SK-N-SH treated with all-trans-retinoic acid at 6 μM for 48 hours (cell line): ENCODE results near the gene SLC2A11.

Experiments
- ARNTL ChIP-seq: fragments of 450-650 bp; formaldehyde crosslinking; IDR thresholded peaks from 2 replicates; pipeline ENCODE4 v1.5.0; 2020; ENCODE audit warnings: low read depth, mild to moderate bottlenecking, moderate library complexity, borderline replicate concordance
- ESRRG ChIP-seq: fragments of 250-450 bp; sonication (Bioruptor Pico); IDR thresholded peaks from 2 replicates; pipeline ENCODE4 v1.6.1; 2021; ENCODE audit warnings: mild to moderate bottlenecking
- GLIS3 ChIP-seq: fragments of 250-450 bp; sonication (Bioruptor Pico); IDR thresholded peaks from 2 replicates; pipeline ENCODE4 v1.5.0; 2020; ENCODE audit warnings: mild to moderate bottlenecking, moderate library complexity
- RARB ChIP-seq: fragments of 250-450 bp; sonication (Bioruptor Pico); IDR thresholded peaks from 2 replicates; pipeline ENCODE4 v1.8.0; 2021; ENCODE audit warnings: mild to moderate bottlenecking, moderate library complexity
- SNAI2 ChIP-seq: fragments of 250-450 bp; sonication (Bioruptor Pico); IDR thresholded peaks from 2 replicates; pipeline ENCODE4 v1.5.0; 2020; ENCODE audit warnings: mild to moderate bottlenecking, moderate library complexity
- TOX ChIP-seq: fragments of 250-450 bp; sonication (Bioruptor Pico); IDR thresholded peaks from 2 replicates; pipeline ENCODE4 v1.8.0; 2021; ENCODE audit warnings: mild to moderate bottlenecking, moderate library complexity, borderline replicate concordance
- TSHZ2 ChIP-seq: fragments of 250-450 bp; sonication (Bioruptor Pico); IDR thresholded peaks from 2 replicates; pipeline ENCODE4 v1.5.0; 2020; ENCODE audit warnings: mild to moderate bottlenecking, moderate library complexity
- ZFP3 ChIP-seq: fragments of 250-450 bp; sonication (Bioruptor Pico); IDR thresholded peaks from 2 replicates; pipeline ENCODE4 v1.5.0; 2020; ENCODE audit warnings: mild to moderate bottlenecking, moderate library complexity
- ZFP30 ChIP-seq: fragments of 450-650 bp; formaldehyde crosslinking; IDR thresholded peaks from 2 replicates; pipeline ENCODE4 v1.5.0; 2022; ENCODE audit warnings: mild to moderate bottlenecking, moderate library complexity
- ZNF70 ChIP-seq: fragments of 450-650 bp; formaldehyde crosslinking; IDR thresholded peaks from 2 replicates; pipeline ENCODE4 v1.5.0; 2020; ENCODE audit warnings: mild to moderate bottlenecking, moderate library complexity
- ZNF8 ChIP-seq: fragments of 450-650 bp; formaldehyde crosslinking; IDR thresholded peaks from 2 replicates; pipeline ENCODE4 v1.5.0; 2020; ENCODE audit warnings: mild to moderate bottlenecking, moderate library complexity
- TF ChIP-seq, protein P1 (sequence below): fragments of 250-450 bp; sonication (Bioruptor Pico); IDR thresholded peaks from 2 replicates; pipeline ENCODE4 v1.8.0; 2020; ENCODE audit warnings: mild to moderate bottlenecking, moderate library complexity, borderline replicate concordance
- TF ChIP-seq, protein P2 (sequence below): fragments of 250-450 bp; sonication (Bioruptor Pico); IDR thresholded peaks from 2 replicates; pipeline ENCODE4 v1.5.1; 2020; ENCODE audit warnings: low read depth, mild to moderate bottlenecking, moderate library complexity

DNA sequence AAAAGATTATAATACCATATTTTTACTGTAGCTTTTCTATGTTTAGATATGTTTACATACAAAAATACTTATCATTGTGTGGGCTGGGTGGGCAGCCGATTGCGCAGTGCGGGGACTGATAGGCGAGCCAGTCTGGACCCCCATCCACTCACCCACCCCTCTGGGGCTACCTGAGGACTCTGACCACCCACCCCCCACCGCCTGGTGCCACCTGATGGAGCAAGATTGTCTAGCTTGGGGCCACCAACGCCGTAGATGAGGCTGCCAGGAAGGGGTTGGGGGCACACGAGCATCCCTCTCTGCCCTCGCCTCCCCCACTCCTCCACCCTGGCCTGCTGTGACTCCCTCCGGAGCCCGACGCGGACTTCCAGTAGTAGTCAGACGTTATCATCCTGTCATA lies 68.9 kb downstream of the SLC2A11 start:
- TF ChIP-seq ZFP30 (CRISPR knock-in tag) (no peak), ESRRG (CRISPR knock-in tag) (no peak), GLIS3 (CRISPR knock-in tag) (no peak), RARB (no peak), TOX (CRISPR knock-in tag) (no peak), ARNTL (CRISPR knock-in tag) (no peak), ZFP3 (no peak), ZNF70 (CRISPR knock-in tag) (no peak), TSHZ2 (no peak), SNAI2 (CRISPR knock-in tag) (no peak), ZNF8 (no peak)
- TF ChIP-seq, protein P1, sequence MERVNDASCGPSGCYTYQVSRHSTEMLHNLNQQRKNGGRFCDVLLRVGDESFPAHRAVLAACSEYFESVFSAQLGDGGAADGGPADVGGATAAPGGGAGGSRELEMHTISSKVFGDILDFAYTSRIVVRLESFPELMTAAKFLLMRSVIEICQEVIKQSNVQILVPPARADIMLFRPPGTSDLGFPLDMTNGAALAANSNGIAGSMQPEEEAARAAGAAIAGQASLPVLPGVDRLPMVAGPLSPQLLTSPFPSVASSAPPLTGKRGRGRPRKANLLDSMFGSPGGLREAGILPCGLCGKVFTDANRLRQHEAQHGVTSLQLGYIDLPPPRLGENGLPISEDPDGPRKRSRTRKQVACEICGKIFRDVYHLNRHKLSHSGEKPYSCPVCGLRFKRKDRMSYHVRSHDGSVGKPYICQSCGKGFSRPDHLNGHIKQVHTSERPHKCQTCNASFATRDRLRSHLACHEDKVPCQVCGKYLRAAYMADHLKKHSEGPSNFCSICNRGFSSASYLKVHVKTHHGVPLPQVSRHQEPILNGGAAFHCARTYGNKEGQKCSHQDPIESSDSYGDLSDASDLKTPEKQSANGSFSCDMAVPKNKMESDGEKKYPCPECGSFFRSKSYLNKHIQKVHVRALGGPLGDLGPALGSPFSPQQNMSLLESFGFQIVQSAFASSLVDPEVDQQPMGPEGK (CRISPR knock-in tag), result no peak
- TF ChIP-seq, protein P2, sequence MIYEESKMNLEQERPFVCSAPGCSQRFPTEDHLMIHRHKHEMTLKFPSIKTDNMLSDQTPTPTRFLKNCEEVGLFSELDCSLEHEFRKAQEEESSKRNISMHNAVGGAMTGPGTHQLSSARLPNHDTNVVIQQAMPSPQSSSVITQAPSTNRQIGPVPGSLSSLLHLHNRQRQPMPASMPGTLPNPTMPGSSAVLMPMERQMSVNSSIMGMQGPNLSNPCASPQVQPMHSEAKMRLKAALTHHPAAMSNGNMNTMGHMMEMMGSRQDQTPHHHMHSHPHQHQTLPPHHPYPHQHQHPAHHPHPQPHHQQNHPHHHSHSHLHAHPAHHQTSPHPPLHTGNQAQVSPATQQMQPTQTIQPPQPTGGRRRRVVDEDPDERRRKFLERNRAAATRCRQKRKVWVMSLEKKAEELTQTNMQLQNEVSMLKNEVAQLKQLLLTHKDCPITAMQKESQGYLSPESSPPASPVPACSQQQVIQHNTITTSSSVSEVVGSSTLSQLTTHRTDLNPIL (CRISPR knock-in tag), result no peak
